Stomach (tissue), 4 donors: ENCODE results near the gene TAPBPL.

ENCODE experiments used
- EP300 ChIP-seq: sonication (generic); formaldehyde crosslinking; IDR thresholded peaks from one replicate; pipeline ENCODE4 v1.6.1; 2017; ENCODE audit warnings: antibody characterized with exemption
- TF ChIP-seq, protein P1 (sequence below), 7 experiments: fragments of 450-650 bp in 4 of 7; fragments of 200-600 bp in 3 of 7; sonication (generic) in 3 of 7; IDR thresholded peaks; one replicate each; pipeline ENCODE4 v1.5.1; 2016 to 2019; ENCODE audit warnings: antibody characterized with exemption in 7 of 7, control low read depth in 2 of 7, mild to moderate bottlenecking in 1 of 7

DNA sequence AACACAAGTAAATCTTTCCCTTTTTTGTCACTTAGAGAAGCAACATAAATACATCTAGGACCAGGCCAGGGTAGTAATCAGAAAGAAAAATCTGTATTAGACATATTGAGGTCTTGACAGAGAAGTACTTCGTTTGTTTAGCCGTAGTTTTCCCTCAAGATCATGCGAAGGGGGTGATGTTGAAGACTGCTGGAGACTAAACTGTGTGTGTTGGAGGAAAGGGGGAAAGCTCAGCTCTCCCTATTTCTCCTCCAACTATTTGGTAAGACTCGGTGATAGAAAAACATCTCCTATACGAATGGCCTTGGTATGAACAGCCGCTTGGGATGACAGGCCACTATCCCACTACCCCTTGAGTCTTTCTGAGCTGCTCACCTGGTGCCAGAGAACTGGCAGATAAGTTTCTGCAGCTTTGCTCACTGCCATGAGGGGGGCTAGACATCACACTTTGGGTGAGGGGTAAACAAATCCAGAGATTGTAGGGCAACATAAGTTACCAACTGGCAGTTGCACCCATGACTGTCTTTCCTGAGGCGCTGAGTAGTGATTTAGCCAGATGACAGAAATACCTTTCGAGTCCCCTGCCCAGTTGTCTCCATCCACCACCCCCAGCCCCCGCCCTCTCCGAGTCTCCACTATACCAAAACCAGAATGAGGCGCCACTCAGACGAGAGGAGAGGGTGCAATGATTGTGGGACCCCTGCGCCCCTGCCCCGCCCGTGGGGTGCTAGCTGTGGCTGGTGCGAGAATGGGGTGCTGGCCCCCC is 17.9 kb downstream of the TAPBPL start:
- no peak for TF ChIP-seq EP300
- TF ChIP-seq, protein P1, sequence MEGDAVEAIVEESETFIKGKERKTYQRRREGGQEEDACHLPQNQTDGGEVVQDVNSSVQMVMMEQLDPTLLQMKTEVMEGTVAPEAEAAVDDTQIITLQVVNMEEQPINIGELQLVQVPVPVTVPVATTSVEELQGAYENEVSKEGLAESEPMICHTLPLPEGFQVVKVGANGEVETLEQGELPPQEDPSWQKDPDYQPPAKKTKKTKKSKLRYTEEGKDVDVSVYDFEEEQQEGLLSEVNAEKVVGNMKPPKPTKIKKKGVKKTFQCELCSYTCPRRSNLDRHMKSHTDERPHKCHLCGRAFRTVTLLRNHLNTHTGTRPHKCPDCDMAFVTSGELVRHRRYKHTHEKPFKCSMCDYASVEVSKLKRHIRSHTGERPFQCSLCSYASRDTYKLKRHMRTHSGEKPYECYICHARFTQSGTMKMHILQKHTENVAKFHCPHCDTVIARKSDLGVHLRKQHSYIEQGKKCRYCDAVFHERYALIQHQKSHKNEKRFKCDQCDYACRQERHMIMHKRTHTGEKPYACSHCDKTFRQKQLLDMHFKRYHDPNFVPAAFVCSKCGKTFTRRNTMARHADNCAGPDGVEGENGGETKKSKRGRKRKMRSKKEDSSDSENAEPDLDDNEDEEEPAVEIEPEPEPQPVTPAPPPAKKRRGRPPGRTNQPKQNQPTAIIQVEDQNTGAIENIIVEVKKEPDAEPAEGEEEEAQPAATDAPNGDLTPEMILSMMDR (IDR thresholded peaks at IDR 0.05) = no peak
